ENCODE results near the gene MCL1. TPM values are rescaled to one million over a fixed set of nuclear protein-coding genes. Genes with fewer than 3 reads are reported as not detected.

MCL1 gene
- total and polyA plus RNA-seq, 10 of the 15 experiments (the other 5 are each of a cell fraction or from before 2014, with no cell fraction given) = 18.1 to 148 (median 86.4) TPM

- TF ChIP-seq CTCF (IDR thresholded peaks at IDR 0.05 in 2 of 3, conservative IDR thresholded peaks at IDR 0.05 in 1 of 3; ENCODE audit: control insufficient read depth in 2 of 3, extremely low read depth in 1 of 3, insufficient read depth in 1 of 3, low read depth in 3 of 3, low read length in 3 of 3) (no peak), PAX5 (IDR thresholded peaks at IDR 0.05; ENCODE audit: borderline replicate concordance, low read depth, low read length) (no peak), BHLHE40 (IDR thresholded peaks at IDR 0.05; ENCODE audit: borderline replicate concordance in 1 of 2, low read depth in 2 of 2, low read length in 1 of 2) (peak; percentile 79 to 83), NR2C1 (IDR thresholded peaks at IDR 0.05) (no peak), MYC (IDR thresholded peaks at IDR 0.05; ENCODE audit: insufficient read depth, insufficient read length, insufficient replicate concordance, low read length, severe bottlenecking) (no peak), PAX8 (IDR thresholded peaks at IDR 0.05) (no peak), KAT2A (conservative IDR thresholded peaks at IDR 0.05; ENCODE audit: control insufficient read depth, low read depth, low read length) (no peak), NFYB (IDR thresholded peaks at IDR 0.05; ENCODE audit: insufficient read depth, low read depth, low read length) (peak; percentile 29; the same call in 1 of the 2 replicates), ZNF592 (IDR thresholded peaks at IDR 0.05) (no peak), YY1 (IDR thresholded peaks at IDR 0.05; ENCODE audit: low read depth, low read length) (no peak), ZNF622 (IDR thresholded peaks at IDR 0.05) (no peak), MLLT1 (IDR thresholded peaks at IDR 0.05) (peak; percentile 77), MAX (IDR thresholded peaks at IDR 0.05; ENCODE audit: low read depth, low read length) (peak; percentile 35; the same call in 1 of the 2 replicates), ZNF24 (IDR thresholded peaks at IDR 0.05) (no peak), CBX3 (IDR thresholded peaks at IDR 0.05; ENCODE audit: borderline replicate concordance, low read depth) (no peak), EP300 (IDR thresholded peaks at IDR 0.05; ENCODE audit: borderline replicate concordance in 1 of 2, control insufficient read depth in 1 of 2, low read depth in 2 of 2, low read length in 2 of 2) (peak in 1 of 2 experiments; percentile 47; a peak in 1 of 4 replicates), ELK1 (IDR thresholded peaks at IDR 0.05; ENCODE audit: low read depth, low read length) (peak; percentile 100), ATF7 (IDR thresholded peaks at IDR 0.05; ENCODE audit: low read depth) (peak; percentile 10; the same call in 1 of the 2 replicates)
Measured at GRCh38 chr1:150579110-150579944, at the start of gene MCL1 (continued).
